Tibial nerve (tissue), 4 donors: ENCODE results near the gene SHISA4.

Experiments
- CTCF ChIP-seq, 5 experiments: fragments of 200-600 bp in 3 of 5; fragments of 450-650 bp in 2 of 5; sonication (generic) in 3 of 5; IDR thresholded peaks; one replicate each; pipeline ENCODE4 v1.5.1; 2016 to 2019; ENCODE audit warnings: antibody characterized with exemption in 5 of 5, mild to moderate bottlenecking in 3 of 5, moderate library complexity in 2 of 5
- EP300 ChIP-seq, 2 donors: sonication (generic); formaldehyde crosslinking; IDR thresholded peaks; one replicate each; pipeline ENCODE4 v1.6.1; 2017; ENCODE audit warnings: antibody characterized with exemption in 2 of 2, mild to moderate bottlenecking in 1 of 2

- no peak for TF ChIP-seq CTCF (IDR thresholded peaks at IDR 0.05)
- TF ChIP-seq EP300 (IDR thresholded peaks at IDR 0.05) = peak in 1 of 2 donors; percentile 41
These were observed 24.1 kb downstream of the SHISA4 start for GRCh38 chr1:201912832-201913231.
